Right cardiac atrium (tissue), 5 donors: Measurements from ENCODE around the gene VSIR. TPM values are rescaled to one million over a fixed set of nuclear protein-coding genes. Genes with fewer than 3 reads are reported as not detected.

Source experiments
- ATAC-seq, 2 donors: fragments of 200-7000 bp; cut with Tn5 transposase; one replicate each; pipeline versions ENCODE4 v1.8.0 to v1.9.1; 2020; ENCODE audit warnings: moderate library complexity in 2 of 2, mild to moderate bottlenecking in 1 of 2
- DNase-seq, 3 donors: peaks; one replicate each; pipeline ENCODE4 v3.0.0-alpha.2; 2020
- H3K27ac ChIP-seq: one replicate; pipeline ENCODE4 v1.5.1; 2013; ENCODE audit warnings: mild to moderate bottlenecking, low read length, control low read depth, moderate library complexity
- H3K27me3 ChIP-seq: one replicate; pipeline ENCODE4 v1.6.1; 2013; ENCODE audit not compliant: control insufficient read depth, insufficient read depth
- H3K4me1 ChIP-seq: one replicate; pipeline ENCODE4 v1.6.1; 2013; ENCODE audit warnings: low read length; ENCODE audit not compliant: control insufficient read depth, insufficient read depth
- H3K4me3 ChIP-seq: one replicate; pipeline ENCODE4 v1.5.1; 2013; ENCODE audit warnings: low read length, control low read depth
- H3K9me3 ChIP-seq: one replicate; pipeline ENCODE4 v1.6.1; 2013; ENCODE audit warnings: low read length; ENCODE audit not compliant: control insufficient read depth
- WGBS: extraction: QIAGEN DNeasy Blood & Tissue Kit; methylation state at CpG from one replicate; pipeline ENCODE4 v1.1.7; 2013; 5-methylcytosine and 5-hydroxymethylcytosine counted together
- intact Hi-C, 4 donors: fragments of 100-400 bp; cut with DNase I; formaldehyde crosslinking; loops; one replicate each; pipeline versions ENCODE4 v1.11.0 to v1.14.0; 2022 to 2023
- polyA plus RNA-seq: library from polyadenylated mRNA; stranded (reverse); fragments of 200-250 nt; gene quantifications from one replicate; pipeline ENCODE4 v1.2.3, GENCODE V29; 2013
- total RNA-seq, 4 donors: library from RNA; stranded (reverse); fragmentation: NEBNext Ultra II Directional; extraction: Animal tissue kit (Norgen Biotek cat#: 25700); gene quantifications; one replicate each; pipeline ENCODE4 v1.2.1, GENCODE V29; 2021
- donor health status: healthy with polysubstance abuse.
- donor health status: DM: no; HTN: yes; CAD: no.
- donor health status: DM: no; HTN: no; CAD: no.
- donor health status: DM: no; HTN: yes; CAD: no; lungs with severe emphysema.
- donor health status: DM: yes; HTN: yes; CAD: no.

VSIR gene
- total and polyA plus RNA-seq, 5 donors, result 29.3 to 55.1 (median 36.8) TPM

DNA sequence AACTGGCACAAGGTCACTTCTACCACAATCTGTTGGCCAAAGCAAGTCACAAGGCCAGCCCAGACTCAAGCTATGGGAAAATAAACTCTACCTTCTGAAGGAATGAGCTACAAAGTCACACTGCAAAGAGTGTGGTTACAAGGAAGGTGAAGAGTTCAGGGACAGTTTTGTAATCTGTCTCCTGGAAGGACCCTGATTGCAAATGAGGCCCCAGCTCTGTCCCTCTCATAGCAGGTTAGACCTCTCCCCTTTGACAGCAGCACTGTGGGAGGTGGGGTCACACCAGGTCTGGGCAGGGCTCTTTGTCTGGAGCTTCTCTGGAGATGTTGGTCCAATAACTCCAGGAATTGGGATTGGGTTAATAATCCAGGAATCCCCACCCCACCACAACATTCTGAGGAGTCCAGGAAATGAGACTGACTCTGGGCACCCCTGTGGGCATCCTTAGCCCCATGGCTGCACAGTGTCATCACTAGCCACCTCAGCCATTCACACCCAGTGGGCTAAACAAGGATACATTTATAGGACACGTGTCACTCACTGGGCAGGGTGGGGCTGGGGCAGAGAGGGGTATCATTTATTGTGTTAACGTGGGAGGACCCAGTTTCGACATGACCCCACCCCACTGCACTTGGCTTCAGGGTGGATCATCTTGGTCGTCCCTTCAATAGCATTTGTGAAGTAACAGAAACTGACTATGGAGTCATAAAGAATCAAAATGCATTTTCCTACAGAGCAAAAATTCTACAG is 30.1 kb downstream of the VSIR start:
- H3K27me3 ChIP-seq, result no peaks in the 10 kb centered on the region
- H3K4me3 ChIP-seq, result no peak overlapping the region
- DNase-seq (no peak), ATAC-seq (no peak)
- intact Hi-C loops, result no loop called here
- no peak overlapping the region for H3K27ac ChIP-seq
- no peaks in the 10 kb centered on the region for H3K9me3 ChIP-seq
- 85% methylated on average over 4 of the region's 4 CpGs for whole genome bisulfite sequencing
- peaks cover 26% of the 10 kb centered on the region for H3K4me1 ChIP-seq

DNA sequence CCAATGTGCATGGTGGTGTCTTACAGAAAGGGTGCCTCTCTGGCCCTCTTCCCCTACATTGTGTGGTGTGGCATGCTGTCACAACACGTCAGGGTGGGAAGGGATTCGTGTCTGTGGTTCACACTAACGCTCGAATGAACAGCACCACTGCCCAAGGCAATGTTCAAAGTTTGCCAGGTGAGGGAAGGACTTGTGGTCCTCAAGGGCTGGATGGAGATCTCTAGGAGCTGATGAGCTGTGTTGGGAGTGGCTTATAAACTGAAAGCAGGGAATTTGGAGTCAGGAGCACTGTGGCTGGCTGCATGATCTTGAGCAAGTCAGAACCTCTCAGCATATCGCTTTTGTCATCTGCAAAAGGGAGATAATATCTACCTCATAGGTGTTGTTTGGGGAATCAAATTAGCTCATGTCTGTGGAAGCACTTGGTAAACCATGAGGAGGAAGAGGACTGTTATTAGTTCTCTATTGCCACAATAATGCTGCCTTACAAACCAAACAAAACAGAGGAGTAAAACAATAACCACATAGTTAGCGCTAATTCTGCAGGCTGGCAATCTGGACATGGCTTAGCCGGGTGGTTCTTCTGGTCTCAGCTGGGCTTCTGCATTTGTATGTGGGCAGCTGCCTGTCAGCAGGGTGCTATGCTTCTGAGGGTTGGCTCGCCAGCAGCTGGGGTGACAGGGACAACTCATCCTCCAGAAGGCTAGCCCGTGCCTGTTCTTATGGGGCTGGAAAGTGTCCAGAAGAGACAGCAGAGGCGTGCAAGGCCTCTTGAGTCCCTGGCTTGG is 30.8 kb downstream of the VSIR start:
- no peaks in the 10 kb centered on the region for H3K27me3 ChIP-seq
- peaks cover 19% of the 10 kb centered on the region for H3K4me1 ChIP-seq
- 91% methylated on average over 10 of the region's 10 CpGs for WGBS

DNA sequence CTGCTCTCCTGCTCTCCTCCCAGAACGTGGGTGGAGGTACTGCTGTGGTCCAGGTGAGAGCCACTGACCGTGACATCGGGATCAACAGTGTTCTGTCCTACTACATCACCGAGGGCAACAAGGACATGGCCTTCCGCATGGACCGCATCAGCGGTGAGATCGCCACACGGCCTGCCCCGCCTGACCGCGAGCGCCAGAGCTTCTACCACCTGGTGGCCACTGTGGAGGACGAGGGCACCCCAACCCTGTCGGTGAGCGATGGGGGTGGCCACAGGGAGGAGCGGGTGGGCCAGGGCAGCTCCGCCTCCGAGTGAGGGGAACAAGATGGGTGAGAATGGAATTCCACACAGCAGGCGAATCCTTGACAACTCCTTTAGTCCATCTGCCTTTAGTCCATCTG is 31.6 kb downstream of the VSIR start:
- intact Hi-C loops, result no loop called here
- no peak overlapping the region for H3K4me3 ChIP-seq
- H3K4me1 ChIP-seq, result peaks cover 11% of the 10 kb centered on the region
- DNase-seq, result peak in 2 of 3 donors; percentile 45 to 59
- no peak overlapping the region for H3K27ac ChIP-seq
- H3K9me3 ChIP-seq, result no peaks in the 10 kb centered on the region
- WGBS, result 96% methylated on average over 20 of the region's 20 CpGs
- ATAC-seq, result no peak
- H3K27me3 ChIP-seq, result no peaks in the 10 kb centered on the region

More for the DNA sequence above, 30.8 kb downstream of the VSIR start:
- ATAC-seq, result no peak
- DNase-seq, result no peak
- H3K27ac ChIP-seq, result no peak overlapping the region
- intact Hi-C loops, result no loop called here
- H3K4me3 ChIP-seq, result no peak overlapping the region
- no peaks in the 10 kb centered on the region for H3K9me3 ChIP-seq

DNA sequence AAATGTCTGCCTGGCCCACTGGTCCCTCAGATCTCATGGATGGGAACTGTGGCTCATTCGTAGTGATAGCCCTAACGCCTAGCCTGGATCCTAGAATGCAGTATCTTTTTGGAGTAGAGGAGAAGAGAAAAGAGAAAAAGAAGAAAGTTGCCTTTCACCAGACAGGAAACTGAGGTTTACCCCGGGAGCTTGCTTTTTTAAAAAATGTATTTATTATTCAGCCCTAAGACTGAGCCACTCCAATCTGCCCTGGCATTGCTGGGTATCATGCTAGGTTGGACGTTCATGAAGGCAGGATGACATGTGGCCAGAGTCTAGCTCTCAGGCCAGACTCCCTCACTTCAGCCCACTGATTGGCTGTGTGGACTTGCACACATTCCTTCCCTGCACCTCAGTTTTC is 32.3 kb downstream of the VSIR start:
- WGBS, result 61% methylated on average over 4 of the region's 4 CpGs
- no peak overlapping the region for H3K27ac ChIP-seq
- peaks cover 4% of the 10 kb centered on the region for H3K4me1 ChIP-seq

DNA sequence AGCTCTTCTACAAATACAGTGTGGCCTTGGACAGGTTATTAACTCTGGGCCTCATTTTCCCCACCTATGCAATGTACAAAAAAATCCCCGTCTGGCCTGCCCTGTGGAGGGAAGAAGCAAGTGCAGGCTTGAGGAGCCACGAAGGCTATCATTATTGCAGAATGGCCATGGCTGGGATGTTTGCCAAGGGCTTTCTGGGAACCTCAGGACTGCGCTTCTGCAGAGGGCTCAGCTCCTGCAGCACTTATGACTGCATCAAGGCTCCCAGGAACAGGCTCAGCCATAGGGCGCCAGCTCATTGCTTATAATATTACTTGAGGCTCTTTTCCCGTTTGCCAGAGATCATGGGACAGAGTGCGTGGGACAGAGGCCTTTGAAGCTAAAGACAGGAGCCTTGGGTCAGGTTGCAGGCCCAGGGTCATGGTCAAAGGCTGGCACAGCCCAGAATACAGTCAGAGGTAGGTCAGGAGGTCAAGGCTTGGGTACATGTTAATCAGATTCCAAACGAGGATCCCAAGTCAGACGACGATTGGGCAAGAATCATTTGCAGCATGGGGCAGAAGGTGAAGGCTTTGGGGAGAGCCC is 33.2 kb downstream of the VSIR start:
- Histone ChIP-seq H3K27me3 (no peaks in the 10 kb centered on the region), H3K27ac (no peak overlapping the region), H3K4me1 (no peaks in the 10 kb centered on the region), H3K9me3 (no peaks in the 10 kb centered on the region), H3K4me3 (no peak overlapping the region)
- intact Hi-C loops, result no loop called here
- WGBS, result 43% methylated on average over 9 of the region's 9 CpGs
- ATAC-seq, result peak; percentile 27 to 49
- peak; percentile 72 to 87 (median 82) for DNase-seq

More for the DNA sequence above, 32.3 kb downstream of the VSIR start:
- Histone ChIP-seq H3K27me3 (no peaks in the 10 kb centered on the region), H3K9me3 (no peaks in the 10 kb centered on the region), H3K4me3 (no peak overlapping the region)
- ATAC-seq, result no peak
- no peak for DNase-seq
- intact Hi-C loops, result no loop called here

DNA sequence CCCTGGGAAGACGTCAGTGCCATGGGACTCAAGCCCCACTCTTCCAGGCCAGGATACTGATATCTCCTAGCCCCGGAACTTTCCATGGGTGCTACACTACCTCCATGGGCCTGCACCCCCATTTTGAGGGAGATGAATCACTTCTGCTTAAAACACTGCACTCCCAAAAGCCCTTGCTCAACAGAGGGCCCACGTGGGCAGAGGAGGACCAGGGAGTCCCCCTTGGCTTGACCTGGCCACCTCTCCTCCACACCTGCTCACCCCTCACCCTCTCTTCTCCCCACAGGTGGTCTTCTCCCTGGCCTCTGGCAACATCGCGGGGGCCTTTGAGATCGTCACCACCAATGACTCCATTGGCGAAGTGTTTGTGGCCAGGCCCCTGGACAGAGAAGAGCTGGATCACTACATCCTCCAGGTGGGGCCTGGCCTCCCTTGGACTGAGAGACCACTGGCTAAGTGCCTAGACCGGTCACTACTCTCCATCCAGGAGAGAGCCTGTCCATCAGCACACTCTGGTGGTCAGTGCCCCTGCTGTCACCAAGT is 33.9 kb downstream of the VSIR start:
- Histone ChIP-seq H3K27me3 (no peaks in the 10 kb centered on the region), H3K27ac (no peak overlapping the region), H3K9me3 (no peaks in the 10 kb centered on the region), H3K4me1 (no peaks in the 10 kb centered on the region), H3K4me3 (no peak overlapping the region)
- intact Hi-C loops, result no loop called here
- ATAC-seq (no peak), DNase-seq (peak in 1 of 3 donors; percentile 53)
- WGBS, result 92% methylated on average over 8 of the region's 8 CpGs

DNA sequence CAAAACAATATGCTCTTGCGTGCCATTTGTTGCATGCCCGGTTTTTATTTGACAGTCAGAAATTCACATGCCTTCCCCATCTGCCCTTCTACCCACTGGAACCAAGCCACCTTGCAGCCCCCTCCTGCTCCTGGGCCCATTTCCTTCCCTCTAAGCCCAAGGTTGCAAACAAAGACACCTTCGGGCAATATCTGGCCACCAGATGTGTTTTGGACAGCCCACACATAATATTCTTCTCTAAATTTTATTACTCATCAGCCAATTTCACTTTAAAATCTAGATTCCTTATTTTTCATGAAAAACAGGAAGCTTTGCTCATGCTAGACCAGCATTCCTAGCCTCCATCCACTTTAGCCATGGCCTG is 35.5 kb downstream of the VSIR start:
- Histone ChIP-seq H3K27ac (no peak overlapping the region), H3K27me3 (no peaks in the 10 kb centered on the region), H3K9me3 (no peaks in the 10 kb centered on the region), H3K4me1 (no peaks in the 10 kb centered on the region), H3K4me3 (no peak overlapping the region)
- DNase-seq (no peak), ATAC-seq (no peak)
- intact Hi-C loops, result no loop called here
- 74% methylated on average over 3 of the region's 3 CpGs for WGBS

DNA sequence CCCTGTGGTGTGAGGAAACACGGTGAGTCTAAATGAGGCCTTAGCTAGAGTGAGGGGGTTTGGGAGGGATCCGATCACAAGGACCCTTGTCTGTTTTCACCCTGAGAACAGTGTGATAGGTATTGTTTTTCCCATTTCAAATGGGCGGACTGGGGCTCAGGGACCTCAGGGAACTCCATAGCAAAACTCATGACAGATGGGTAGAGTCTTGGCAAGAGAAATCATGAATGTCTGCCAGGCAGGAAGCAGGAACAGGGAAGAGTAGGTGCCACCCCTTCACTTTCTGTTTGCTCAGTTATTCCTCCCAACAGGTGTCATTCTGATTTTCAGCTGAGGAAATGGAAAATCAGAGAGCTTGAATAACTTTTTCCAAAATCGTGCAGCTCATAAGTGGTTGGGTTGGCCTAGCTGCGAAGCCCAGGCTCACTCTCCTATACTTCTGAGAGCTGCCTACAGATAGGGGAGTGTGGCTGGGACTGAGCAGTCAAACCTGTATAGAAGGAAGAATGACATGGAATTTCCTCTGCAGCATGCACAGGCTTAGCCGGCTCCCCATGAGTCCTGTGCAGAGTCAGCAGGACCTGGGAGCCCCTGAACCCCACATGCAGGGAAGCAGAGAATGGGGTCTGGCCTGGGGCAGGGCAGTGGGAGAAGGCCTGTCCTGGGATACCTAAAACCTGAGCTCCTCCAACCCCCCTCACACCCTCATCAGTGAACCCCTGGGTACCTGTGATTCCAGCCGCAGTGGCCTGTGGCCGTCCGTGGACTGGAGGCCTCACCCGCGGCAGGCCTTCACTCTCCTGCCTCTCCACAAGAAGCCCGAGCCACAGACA is 36.1 kb downstream of the VSIR start:
- H3K27ac ChIP-seq, result no peak overlapping the region
- H3K4me1 ChIP-seq, result no peaks in the 10 kb centered on the region
- H3K4me3 ChIP-seq, result no peak overlapping the region
- no peaks in the 10 kb centered on the region for H3K27me3 ChIP-seq
- 81% methylated on average over 12 of the region's 12 CpGs for whole genome bisulfite sequencing
- peak in 1 of 3 donors; percentile 34 for DNase-seq
- intact Hi-C loops, result no loop called here
- no peaks in the 10 kb centered on the region for H3K9me3 ChIP-seq
- ATAC-seq, result peak in 1 of 2 donors; percentile 22

DNA sequence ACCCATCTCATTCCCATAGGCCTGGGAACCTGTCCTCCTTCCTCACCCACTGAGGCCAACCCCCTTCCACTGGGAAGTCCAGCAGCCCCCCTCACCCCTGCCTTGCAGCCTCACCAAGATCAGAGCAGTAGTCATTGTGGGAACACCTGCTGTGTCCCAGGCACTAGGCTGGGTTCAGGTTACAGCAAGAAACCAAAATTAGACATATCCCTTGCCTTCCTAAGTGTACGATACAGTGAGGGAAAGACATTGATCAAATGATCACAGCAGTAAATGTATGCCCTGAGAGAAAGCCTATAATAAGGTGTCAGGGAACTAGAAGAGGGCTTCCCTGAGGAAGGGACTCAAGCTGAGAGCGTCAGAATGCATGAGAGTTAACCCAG is 36.8 kb downstream of the VSIR start:
- Histone ChIP-seq H3K27me3 (no peaks in the 10 kb centered on the region), H3K9me3 (no peaks in the 10 kb centered on the region), H3K27ac (no peak overlapping the region), H3K4me3 (no peak overlapping the region), H3K4me1 (no peaks in the 10 kb centered on the region)
- DNase-seq, result no peak
- 91% methylated on average over 2 of the region's 2 CpGs for WGBS
- ATAC-seq, result no peak
- intact Hi-C loops, result no loop called here

DNA sequence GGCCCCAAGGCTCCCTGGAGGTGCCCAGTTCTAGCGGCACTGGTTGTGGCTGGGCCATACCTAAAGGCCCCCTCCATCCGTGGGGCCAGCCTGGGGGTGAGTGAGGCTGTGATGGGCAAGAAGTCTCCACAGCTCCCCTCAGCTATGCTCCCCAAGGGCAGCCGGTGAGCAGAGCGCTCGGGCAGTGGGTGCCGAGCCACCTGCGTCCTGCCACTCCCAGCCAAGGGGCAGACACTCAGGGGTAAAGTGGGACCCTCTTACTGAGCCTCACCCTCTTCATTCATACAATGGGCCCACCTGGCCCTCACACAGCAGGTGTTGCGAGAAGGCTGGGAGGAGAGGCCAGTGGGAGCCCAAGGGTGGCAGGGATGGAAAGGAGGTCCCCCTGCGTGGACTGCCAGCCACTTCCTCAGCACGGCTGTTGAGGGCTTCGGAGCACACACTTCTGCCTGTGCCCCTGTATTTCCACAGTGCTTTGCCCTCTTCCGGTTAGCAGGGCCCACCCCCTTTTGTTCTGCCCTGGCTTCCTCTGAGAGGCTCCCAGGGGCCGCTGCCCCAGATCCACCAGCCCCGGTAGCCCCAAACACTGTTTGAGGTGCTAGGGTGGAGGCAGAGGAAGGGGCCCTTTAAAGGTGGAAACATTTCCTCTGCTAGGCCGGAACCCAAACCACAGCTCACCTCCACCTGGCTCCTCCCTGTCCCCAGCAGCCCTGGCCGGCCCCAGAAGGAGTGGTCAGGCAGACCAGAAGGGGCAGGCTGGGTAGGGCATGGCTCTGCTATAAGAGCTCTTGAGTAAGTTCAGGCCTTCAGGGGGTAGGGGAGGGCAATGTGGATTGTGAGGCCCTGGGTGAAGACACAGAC is 37.4 kb downstream of the VSIR start:
- Histone ChIP-seq H3K27me3 (no peaks in the 10 kb centered on the region), H3K27ac (no peak overlapping the region), H3K9me3 (no peaks in the 10 kb centered on the region), H3K4me1 (no peaks in the 10 kb centered on the region), H3K4me3 (no peak overlapping the region)
- DNase-seq (peak in 1 of 3 donors; percentile 67), ATAC-seq (peak in 1 of 2 donors; percentile 27)
- 85% methylated on average over 16 of the region's 16 CpGs for WGBS
- intact Hi-C loops, result no loop called here
